MM.1S (cell line): ENCODE data around the gene DCXR.

ENCODE experiments used
- DNase-seq: peaks from one replicate; pipeline ENCODE4 v3.0.0-alpha.2; 2015
- H2AFZ ChIP-seq: fragments of 300-600 bp; sonication (generic); 2 replicates; pipeline ENCODE4 v1.6.0; 2016; ENCODE audit warnings: antibody characterized with exemption, low read length
- H3F3A ChIP-seq: fragments of 300-600 bp; sonication (generic); 2 replicates; pipeline ENCODE4 v1.6.1; 2016; ENCODE audit warnings: mild to moderate bottlenecking, antibody characterized with exemption, low read length, moderate library complexity, mixed read lengths; ENCODE audit not compliant: insufficient read depth
- H3K27ac ChIP-seq: fragments of 300-600 bp; sonication (generic); 2 replicates; pipeline ENCODE4 v1.5.1; 2016; ENCODE audit warnings: mild to moderate bottlenecking, low read length
- H3K27me3 ChIP-seq: fragments of 300-600 bp; sonication (generic); replicated peaks from 2 replicates; pipeline ENCODE4 v1.6.0; 2016; ENCODE audit warnings: low read length; ENCODE audit not compliant: insufficient read depth
- H3K36me3 ChIP-seq: fragments of 300-600 bp; sonication (generic); replicated peaks from 2 replicates; pipeline ENCODE4 v1.6.1; 2016; ENCODE audit warnings: mild to moderate bottlenecking, low read length, mixed read lengths; ENCODE audit not compliant: insufficient read depth
- H3K4me1 ChIP-seq: fragments of 300-600 bp; sonication (generic); 2 replicates; pipeline ENCODE4 v1.6.1; 2016; ENCODE audit warnings: low read length, mixed read lengths
- H3K4me2 ChIP-seq: fragments of 300-600 bp; sonication (generic); 2 replicates; pipeline ENCODE4 v1.6.0; 2016; ENCODE audit warnings: low read depth, low read length
- H3K4me3 ChIP-seq: fragments of 300-600 bp; sonication (generic); 2 replicates; pipeline ENCODE4 v1.5.1; 2016; ENCODE audit warnings: low read length, mixed read lengths
- H3K79me2 ChIP-seq: fragments of 300-600 bp; sonication (generic); 2 replicates; pipeline ENCODE4 v1.6.1; 2016; ENCODE audit warnings: mixed run types, low read length, mixed read lengths
- H3K9ac ChIP-seq: fragments of 300-600 bp; sonication (generic); 2 replicates; pipeline ENCODE4 v1.6.1; 2016; ENCODE audit warnings: low read length, mixed read lengths
- H3K9me2 ChIP-seq: fragments of 300-600 bp; sonication (generic); replicated peaks from 2 replicates; pipeline ENCODE4 v1.6.1; 2016; ENCODE audit warnings: mild to moderate bottlenecking, low read length, mixed read lengths; ENCODE audit not compliant: insufficient read depth
- H3K9me3 ChIP-seq: fragments of 300-600 bp; sonication (generic); replicated peaks from 2 replicates; pipeline ENCODE4 v1.6.1; 2016; ENCODE audit warnings: mild to moderate bottlenecking, low read length, mixed read lengths; ENCODE audit not compliant: insufficient read depth
- H4K20me1 ChIP-seq: fragments of 300-600 bp; sonication (generic); 2 replicates; pipeline ENCODE4 v1.6.1; 2016; ENCODE audit warnings: mild to moderate bottlenecking, low read length, moderate library complexity, mixed read lengths; ENCODE audit not compliant: insufficient read depth
- EZH2 ChIP-seq: fragments of 300-600 bp; sonication (generic); optimal IDR thresholded peaks from 2 replicates; pipeline ENCODE3; 2017; ENCODE audit warnings: low read depth, mild to moderate bottlenecking, antibody characterized with exemption, low read length, mixed read lengths
- EZH2phosphoT487 ChIP-seq: fragments of 300-600 bp; sonication (generic); IDR thresholded peaks from 2 replicates; pipeline ENCODE4 v1.6.1; 2018; ENCODE audit warnings: antibody characterized with exemption, low read length
- TF ChIP-seq, protein P1 (sequence below): fragments of 300-600 bp; sonication (generic); IDR thresholded peaks from 2 replicates; pipeline ENCODE4 v1.5.1; 2016; ENCODE audit warnings: antibody characterized with exemption, low read length, mixed read lengths

DCXR gene

DNA sequence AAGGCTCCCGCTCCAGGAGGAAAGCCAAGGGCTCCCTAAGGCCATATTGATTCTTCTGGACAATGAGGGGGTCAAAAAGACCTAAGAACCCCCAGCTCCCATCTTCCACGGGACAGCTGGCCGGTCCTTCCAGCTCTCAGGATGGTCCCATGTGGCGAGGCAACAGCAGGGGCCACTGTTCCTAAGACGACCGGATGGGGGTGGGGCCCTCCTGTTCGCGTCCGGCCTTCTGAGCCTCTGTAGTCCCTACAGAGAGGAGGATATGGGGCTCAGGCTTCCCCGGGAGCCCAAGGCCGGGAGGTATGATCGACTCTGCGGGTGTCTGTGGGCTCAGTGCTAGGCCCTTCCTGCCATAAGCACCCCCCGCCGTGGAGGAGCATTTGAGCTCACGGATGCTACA is 6.0 kb upstream of the DCXR start:
- Histone ChIP-seq H3K4me1 (no peaks in the 10 kb centered on the region), H3K4me2 (no peak overlapping the region), H2AFZ (no peak overlapping the region), H3K4me3 (no peak overlapping the region), H3K36me3 (no peaks in the 10 kb centered on the region; the same call in 1 of the 2 replicates), H3K9me3 (no peaks in the 10 kb centered on the region), H3K79me2 (no peaks in the 10 kb centered on the region), H3K27me3 (0 out of 2 replicates have a peak, but pooled peaks cover 6% of the 10 kb centered on the region), H3F3A (no peaks in the 10 kb centered on the region), H3K27ac (no peak overlapping the region), H3K9ac (no peak overlapping the region), H4K20me1 (no peaks in the 10 kb centered on the region), H3K9me2 (no peaks in the 10 kb centered on the region)
- TF ChIP-seq, protein P1, sequence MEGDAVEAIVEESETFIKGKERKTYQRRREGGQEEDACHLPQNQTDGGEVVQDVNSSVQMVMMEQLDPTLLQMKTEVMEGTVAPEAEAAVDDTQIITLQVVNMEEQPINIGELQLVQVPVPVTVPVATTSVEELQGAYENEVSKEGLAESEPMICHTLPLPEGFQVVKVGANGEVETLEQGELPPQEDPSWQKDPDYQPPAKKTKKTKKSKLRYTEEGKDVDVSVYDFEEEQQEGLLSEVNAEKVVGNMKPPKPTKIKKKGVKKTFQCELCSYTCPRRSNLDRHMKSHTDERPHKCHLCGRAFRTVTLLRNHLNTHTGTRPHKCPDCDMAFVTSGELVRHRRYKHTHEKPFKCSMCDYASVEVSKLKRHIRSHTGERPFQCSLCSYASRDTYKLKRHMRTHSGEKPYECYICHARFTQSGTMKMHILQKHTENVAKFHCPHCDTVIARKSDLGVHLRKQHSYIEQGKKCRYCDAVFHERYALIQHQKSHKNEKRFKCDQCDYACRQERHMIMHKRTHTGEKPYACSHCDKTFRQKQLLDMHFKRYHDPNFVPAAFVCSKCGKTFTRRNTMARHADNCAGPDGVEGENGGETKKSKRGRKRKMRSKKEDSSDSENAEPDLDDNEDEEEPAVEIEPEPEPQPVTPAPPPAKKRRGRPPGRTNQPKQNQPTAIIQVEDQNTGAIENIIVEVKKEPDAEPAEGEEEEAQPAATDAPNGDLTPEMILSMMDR, result no peak
- TF ChIP-seq EZH2 (no peak), EZH2phosphoT487 (no peak)
- DNase-seq, result no peak

DNA sequence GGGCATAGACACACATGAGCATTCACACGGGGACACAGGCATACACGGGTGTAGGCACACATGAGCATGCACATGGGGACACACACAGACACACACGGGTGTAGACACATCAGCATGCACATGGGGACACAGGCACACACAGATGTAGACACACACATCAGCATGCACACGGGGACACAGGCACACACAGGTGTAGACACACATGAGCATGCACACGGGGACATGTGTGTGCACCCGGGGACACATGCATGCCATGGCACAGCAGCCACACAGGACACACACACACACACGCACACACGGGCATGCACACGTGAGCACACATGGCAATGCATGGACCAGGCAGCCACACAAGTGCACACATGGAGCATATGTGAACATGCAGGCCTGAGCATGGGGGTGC is 5.2 kb upstream of the DCXR start:
- no peak overlapping the region for H3K4me3 ChIP-seq
- no peak overlapping the region for H2AFZ ChIP-seq
- H3K79me2 ChIP-seq, result no peaks in the 10 kb centered on the region
- H3K36me3 ChIP-seq, result no peaks in the 10 kb centered on the region; the same call in 1 of the 2 replicates
- no peaks in the 10 kb centered on the region for H3F3A ChIP-seq
- no peaks in the 10 kb centered on the region for H3K9me2 ChIP-seq
- H4K20me1 ChIP-seq, result no peaks in the 10 kb centered on the region
- H3K27me3 ChIP-seq, result 0 out of 2 replicates have a peak, but pooled peaks cover 6% of the 10 kb centered on the region
- 0 out of 2 replicates have a peak, but pooled peaks cover 2% of the 10 kb centered on the region for H3K4me1 ChIP-seq
- H3K9ac ChIP-seq, result no peak overlapping the region
- no peak overlapping the region for H3K4me2 ChIP-seq
- H3K27ac ChIP-seq, result no peak overlapping the region
- no peaks in the 10 kb centered on the region for H3K9me3 ChIP-seq
- TF ChIP-seq EZH2 (no peak), EZH2phosphoT487 (no peak)
- TF ChIP-seq, protein P1, result no peak
- no peak for DNase-seq

DNA sequence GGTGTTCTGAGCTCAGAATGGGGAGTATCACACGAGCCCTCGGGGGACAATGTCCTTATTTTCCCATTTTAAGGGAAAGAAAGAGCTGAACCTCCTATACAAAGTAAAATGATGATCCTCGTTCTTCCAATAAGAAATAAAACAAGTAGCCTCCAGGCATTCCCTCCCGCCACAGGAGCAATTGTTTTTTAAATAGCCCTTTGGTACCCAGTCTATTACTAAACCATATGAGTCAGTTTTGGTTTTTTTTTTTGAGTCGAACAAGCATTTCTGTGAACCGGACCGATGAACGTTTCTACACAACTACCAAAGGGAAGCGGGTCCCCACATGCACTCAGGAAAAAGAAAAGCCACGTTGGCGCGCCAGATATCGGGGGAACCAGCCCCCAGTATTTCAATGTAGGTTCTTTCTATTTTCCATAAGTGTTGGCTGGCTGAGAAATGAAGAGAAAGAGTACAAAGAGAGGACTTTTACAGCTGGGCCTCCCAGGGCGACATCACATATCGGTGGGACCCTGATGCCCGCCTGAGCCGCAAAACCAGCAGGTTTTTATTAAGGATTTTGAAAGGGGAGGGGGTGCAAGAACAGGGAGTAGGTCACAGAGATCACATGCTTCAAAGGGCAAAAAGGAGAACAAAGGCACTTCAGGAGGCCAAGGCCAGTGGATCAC is 3.8 kb upstream of the DCXR start:
- Histone ChIP-seq H3K27me3 (0 out of 2 replicates have a peak, but pooled peaks cover 6% of the 10 kb centered on the region), H3K4me3 (no peak overlapping the region), H3K4me1 (peaks cover 6% of the 10 kb centered on the region; the same call in 1 of the 2 replicates), H4K20me1 (no peaks in the 10 kb centered on the region), H3K4me2 (no peak overlapping the region), H3K9me2 (no peaks in the 10 kb centered on the region), H2AFZ (no peak overlapping the region), H3F3A (no peaks in the 10 kb centered on the region), H3K9ac (no peak overlapping the region), H3K79me2 (peaks cover 8% of the 10 kb centered on the region), H3K36me3 (no peaks in the 10 kb centered on the region), H3K9me3 (no peaks in the 10 kb centered on the region), H3K27ac (no peak overlapping the region)
- no peak for DNase-seq
- TF ChIP-seq EZH2 (no peak), EZH2phosphoT487 (no peak)
- TF ChIP-seq, protein P1, result no peak
